Daoy (cell line): Measurements from ENCODE around the gene NSRP1. TPM values are rescaled to one million over a fixed set of nuclear protein-coding genes. Genes with fewer than 3 reads are reported as not detected.
"Not testable (repeated sequence)": the region's sequence is repeated elsewhere in the genome, so short reads cannot be mapped to it uniquely, and the experiment has no call there.

Source experiments
- DNase-seq: peaks from one replicate; pipeline ENCODE4 v3.0.0-alpha.2; 2015; ENCODE audit warnings: low read depth
- total RNA-seq: library from RNA; depleted of rRNA; stranded (reverse); fragments of >200 nt; shearing (Covaris generic); gene quantifications from 2 replicates; pipeline ENCODE4 v1.2.3, GENCODE V29; 2014; rRNA removed

NSRP1 gene, protein sequence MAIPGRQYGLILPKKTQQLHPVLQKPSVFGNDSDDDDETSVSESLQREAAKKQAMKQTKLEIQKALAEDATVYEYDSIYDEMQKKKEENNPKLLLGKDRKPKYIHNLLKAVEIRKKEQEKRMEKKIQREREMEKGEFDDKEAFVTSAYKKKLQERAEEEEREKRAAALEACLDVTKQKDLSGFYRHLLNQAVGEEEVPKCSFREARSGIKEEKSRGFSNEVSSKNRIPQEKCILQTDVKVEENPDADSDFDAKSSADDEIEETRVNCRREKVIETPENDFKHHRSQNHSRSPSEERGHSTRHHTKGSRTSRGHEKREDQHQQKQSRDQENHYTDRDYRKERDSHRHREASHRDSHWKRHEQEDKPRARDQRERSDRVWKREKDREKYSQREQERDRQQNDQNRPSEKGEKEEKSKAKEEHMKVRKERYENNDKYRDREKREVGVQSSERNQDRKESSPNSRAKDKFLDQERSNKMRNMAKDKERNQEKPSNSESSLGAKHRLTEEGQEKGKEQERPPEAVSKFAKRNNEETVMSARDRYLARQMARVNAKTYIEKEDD
- total RNA-seq: 7.1 and 9.7 TPM in 2 replicates

DNA sequence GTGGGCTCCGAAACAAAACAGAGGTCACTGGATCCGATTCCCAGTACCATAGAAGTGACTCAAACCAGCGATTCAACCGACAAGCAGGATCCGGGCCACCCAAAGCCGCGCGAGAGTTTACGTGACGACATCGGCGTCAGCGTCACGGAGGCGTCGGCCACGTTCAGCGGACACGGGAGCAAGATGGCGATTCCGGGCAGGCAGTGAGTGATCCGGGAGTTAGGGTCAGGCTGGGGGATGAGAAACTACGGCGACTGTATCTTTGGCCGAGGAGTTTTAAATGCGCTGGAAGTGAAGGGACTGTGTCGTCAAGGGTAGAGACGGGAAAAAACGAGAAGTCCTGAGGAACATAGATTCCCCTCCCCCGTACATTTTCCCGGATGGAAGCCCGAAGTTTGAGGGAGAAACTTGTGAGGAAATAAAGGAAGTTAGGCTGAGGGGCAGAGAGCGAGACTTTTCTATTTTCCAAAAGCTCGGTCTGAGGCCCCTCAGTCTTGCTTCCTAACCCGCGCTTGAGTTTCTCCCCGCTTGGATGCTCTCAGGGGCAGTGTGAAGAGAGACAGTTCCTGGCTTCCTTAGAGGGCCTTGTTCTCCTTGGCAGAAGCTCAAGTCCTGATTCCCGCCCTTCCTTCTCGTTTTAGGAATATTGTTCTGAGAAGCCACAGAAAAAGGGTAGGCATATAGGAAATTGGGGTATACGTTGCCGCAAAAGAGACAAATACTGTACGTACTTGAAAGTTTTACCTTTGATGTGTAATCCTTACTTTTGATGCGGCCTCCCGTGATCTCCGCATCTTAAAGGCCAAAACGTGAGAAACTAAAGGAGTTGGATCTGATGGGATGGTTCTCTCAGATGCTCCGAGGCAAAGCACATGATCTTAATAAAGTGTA, at the start of gene NSRP1:
Gene NSRP1 (plus strand): TSS at position 156 of the 891 bp plus-strand sequence. CDS start 28 bp downstream, at position 184.
- peak; percentile 99 for DNase-seq

DNA sequence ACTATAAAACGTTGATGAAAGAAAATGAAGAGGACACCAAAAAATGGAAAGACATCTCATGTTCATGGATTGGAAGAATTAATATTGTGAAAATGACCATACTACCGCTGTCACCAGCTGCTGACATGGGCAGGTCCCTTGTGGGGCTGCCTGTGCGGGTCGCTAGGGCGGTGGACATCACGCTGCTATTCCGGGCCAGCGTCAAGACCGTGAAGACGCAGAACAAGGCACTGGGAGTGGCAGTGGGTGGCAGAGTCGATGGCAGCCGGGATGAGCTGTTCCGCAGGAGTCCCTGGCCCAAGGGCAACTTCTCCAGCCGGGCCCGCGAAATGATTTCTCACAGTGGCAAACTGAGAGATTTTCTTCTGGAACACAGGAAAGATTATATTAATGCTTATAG, 48.2 kb upstream of the NSRP1 start:
- no peak for DNase-seq

DNA sequence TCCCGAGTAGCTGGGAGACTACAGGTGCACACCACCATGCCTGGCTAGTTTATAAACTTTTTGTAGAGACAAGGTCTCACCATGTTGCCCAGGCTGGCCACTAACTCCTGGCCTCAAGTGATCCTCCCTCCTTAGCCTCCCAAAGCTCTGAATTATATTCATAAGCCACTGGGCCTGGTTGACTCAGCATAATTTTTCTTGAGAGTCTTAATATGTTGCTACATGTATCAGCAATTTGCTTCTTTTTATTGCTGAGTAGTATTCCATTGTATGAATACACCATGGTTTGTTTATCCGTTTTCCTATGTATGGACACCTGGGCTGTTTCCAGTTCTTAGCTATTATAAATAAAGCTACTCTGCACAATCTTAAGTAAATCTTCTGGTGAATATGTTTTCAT, 42.4 kb upstream of the NSRP1 start:
- DNase-seq: no peak

DNA sequence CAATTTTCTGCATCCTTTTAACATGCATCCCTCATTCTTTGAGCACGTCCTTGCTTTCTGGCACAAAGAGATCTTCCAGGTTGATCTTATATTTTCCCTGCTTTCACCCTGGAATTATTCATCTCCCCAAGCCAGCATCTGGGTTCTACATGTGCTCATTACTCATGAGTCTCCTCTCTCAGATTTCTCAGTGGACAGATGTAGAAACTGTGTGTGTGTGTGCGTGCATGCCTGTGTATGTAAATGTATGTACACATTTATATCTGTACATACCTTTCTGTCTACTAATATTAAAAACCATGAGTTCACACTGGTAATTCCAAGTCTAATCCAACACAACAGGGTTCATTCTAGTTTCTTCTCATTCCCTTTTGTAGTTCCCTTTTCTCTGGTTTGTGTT, 41.9 kb upstream of the NSRP1 start:
- no peak for DNase-seq

DNA sequence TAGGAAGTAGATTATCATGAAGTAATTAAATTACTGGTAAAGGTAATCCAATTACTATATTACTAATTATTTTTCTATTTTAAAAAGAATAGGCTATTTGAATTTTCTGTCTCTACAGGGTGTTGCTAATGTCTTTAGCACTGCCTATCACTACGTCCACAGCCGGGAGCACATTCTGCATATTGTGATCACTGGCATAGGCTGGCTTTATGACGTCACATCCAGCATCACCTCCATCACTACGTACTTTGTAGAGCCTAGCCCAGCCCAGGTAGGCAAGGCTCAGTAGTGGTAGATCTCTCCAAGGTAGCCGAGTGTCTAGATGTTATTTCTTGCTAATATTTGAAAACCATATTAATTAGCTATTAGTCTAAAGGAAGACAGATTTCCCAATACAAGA, 33.8 kb upstream of the NSRP1 start:
- no peak for DNase-seq

DNA sequence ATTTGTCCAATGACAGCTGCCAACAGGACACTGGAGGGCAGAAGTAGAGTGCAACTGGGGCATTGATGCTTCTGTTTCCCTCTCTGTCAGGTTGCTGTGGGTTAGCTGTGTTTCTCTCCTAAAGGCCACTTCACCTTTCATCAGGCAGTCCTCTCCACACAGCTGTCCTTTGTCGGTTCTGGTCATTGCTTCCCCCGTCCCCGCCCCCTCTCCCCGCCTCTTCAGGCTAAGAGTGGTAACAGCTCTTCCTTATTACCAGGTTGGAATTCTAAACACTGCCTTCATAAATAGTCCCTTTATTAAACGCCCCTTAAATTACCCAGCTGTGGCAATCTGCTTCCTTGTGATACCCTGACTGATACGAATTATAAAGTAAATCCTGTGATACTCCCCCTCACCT, 31.8 kb upstream of the NSRP1 start:
- no peak for DNase-seq

DNA sequence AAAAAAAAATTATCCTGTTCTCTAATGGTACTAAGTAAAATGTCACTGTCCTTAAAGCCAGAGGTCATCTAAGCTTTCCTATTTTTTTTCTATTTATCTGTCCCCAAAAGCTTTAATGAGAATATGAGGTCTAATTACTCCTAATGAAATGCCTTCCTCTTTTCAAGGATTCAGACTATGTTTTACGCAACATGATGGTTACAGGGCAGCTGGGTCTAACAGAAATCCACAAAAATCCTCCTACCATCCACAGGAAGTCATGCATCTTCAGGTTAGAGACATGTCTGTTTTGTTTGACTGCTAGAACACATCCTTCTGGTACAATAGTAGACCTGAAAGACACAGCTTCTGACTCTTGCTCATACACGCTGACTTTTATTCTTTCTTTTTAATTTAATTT, 29.7 kb upstream of the NSRP1 start:
- no peak for DNase-seq

DNA sequence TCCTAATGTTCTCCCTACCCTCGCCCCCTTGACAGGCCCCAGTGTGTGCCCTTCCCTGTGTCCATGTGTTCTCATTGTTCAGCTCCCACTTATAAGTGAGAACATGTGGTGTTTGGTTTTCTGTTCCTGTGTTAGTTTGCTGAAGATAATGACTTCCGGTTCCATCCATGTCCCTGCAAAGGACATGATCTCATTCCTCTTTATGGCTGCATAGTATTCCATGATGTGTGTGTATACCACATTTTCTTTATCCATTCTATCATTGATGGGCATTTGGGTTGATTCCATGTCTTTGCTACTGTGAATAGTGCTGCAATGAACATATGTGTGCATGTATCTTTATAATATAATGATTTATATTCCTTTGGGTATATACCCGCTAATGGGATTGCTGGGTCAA, 29.2 kb upstream of the NSRP1 start:
- DNase-seq: not testable (repeated sequence)

DNA sequence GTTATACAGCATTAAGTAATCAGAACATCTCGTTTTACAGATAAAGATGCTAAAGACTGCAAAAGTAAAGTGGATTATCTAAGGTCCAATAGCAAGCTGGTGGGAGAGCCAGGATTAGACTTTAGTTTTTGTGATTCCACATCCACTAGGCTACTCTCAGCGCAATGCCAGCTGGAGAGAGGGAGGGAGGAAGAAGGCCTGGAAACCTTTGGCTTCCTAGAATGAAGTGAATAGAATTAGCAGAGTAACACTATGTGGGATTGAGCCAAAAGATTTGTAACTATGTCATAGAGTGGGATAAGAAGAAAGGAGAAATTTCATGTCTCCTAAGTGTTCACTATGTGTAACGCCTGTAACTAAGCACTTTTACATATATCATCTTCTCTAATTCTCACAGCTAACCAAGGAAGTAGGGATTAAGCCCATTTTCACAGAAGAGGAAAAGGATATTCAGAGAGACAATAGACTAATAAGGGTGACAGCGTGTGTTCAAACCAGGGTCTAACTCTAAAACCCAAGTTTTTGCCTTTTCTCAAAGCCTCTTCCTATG, 25.4 kb upstream of the NSRP1 start:
- DNase-seq: no peak

DNA sequence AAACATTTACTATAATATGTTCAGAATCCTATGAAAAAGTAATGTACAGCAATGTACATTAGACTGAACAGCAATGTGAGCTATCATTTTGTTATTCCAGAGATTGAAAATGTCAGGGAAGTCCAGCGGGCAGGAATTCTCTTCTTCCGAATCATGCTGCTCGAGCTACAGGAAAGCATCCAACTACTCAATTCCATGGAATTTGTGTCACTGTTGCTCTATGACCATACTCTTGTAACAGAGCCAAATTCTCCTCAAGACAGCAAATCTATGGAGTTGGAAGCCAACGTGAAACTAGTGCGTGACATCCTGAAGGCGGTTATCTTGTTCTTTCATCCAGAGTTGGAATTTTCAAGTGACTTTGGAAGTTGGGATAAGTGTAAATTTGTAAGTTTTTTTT, 24.8 kb upstream of the NSRP1 start:
- peak; percentile 67 for DNase-seq

DNA sequence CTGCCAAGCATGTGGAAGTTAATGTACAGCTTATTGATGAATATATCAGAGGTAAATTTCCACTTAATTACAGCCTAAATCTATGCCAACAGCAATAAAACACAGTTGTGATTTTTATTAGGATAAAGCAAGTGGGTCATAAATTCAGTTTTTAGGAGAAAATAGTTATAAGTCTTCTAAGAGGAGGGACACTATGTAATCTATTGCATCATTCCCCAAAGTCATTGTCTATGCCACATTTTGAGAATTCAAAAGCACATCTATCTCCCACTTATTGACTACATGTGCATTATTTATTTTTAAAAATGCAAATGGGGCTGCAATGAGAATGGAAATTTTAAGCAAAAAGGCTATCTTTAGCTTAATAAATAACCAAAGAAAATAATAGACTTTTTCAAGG, 23.7 kb upstream of the NSRP1 start:
- DNase-seq: no peak

DNA sequence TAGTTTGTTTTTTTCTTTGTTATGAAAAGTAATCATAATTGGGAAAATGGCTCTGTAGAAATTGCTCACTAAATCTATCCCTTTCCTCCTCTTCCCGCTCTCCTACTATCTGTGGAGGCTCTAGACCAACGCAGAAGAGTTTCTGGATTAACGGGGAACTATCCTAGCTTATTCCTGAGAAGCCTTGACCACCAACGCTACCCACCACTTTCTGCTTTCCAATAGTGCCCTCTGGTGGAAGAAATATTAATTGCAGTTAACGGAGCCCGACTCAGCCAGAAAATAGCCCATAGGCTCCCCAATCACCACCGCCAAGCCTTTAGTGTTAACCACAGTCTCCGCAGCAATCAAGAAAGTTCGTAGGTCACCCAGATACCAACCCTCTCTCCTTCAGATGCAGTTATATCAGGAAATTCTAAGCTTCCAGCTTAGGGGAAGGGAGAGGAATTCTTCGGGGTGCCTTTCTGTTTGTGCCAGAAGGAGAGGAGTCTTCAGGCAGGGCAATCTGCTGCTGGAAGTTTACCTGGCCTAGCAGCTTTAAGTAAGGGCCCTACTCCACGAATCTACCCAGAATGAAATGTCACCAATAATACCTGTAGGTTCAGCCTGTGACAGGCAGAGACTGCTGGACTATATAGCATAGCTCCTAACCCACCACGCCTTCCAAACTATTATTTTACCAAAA, 23.0 kb upstream of the NSRP1 start:
- peak; percentile 53 for DNase-seq

DNA sequence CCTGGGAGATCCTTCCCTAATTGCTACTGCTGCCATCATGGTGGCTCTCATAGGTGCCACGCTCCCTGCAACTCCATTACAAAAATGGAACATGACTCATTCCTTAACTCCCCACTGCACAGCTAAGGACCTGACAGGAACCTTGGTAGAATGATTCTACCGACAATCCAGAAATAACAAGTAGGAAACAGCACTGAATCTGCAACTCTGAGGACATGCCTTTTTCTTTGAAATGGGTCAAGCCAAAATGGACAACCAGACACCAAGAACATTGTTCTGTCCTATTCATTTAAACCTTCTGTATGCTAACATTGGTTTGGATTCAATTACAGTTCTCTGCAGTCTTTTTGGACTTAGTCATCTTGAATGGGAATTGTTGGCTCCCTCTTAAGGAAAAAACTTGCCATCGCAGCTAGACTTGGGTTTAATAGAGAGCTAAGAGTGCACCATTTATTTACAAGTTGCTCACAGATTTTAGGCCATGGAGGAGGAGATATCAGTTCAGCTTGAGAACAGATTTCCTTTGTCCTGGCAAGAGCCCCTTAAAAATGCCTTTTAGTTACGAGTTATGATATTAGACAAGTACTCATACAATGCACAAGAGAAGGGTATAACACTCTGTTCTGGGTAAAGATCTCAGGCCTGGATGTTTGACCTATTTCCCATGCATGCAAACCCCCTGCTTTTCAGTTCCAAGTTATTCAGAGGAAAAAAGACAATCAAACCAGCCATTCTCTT, 20.9 kb upstream of the NSRP1 start:
- peak; percentile 64 for DNase-seq

DNA sequence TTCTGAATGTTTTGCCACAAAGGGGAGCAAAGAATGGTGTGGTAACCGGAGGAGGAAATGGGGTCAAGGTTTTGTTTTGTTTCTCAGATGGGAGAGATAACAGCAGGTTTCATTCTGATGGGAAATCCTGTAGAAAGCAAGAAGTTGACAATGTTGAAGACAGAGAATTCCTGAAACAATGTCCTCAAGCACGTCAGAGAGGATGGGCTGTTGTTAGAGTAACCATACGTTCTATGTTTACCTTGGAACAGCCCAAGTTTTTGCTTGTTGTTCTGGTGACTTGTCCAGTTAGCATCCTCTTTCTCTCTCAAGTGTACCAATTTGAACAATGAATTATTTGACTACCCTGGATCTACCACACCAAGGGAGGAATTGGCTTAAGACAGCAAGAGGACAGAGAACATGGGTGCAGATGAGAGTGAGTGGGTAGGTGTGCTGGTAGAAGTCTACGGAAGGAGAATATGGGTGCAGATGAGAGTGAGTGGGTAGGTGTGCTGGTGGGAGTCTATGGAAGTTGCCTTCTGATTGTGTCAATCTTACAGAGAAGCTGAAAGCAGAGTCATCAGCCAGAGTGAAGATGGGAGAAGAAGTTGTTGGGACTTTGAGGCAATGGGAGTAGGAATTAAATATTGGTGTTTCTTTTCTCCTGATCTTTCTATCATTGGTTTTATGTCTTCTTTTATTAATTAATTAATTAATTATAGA, 14.8 kb upstream of the NSRP1 start:
- DNase-seq: no peak

DNA sequence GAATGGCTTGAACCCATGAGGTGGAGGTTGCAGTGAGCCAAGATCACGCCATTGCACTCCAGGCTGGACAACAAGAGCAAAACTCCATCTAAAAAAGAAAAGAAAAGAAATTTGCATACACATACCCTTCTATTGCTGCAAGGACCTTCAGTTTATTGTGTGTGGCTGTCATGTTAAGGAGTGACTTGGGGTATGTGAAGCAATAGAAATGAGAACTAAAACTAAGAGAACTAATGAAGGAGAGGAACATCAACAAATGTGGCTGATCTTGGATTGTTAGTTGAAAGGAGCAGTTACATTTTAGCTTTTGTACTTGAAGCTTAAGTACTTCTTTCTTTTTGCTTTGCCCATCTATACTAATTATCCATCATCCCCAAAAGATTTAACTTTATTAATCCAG, 12.7 kb upstream of the NSRP1 start:
- no peak for DNase-seq

DNA sequence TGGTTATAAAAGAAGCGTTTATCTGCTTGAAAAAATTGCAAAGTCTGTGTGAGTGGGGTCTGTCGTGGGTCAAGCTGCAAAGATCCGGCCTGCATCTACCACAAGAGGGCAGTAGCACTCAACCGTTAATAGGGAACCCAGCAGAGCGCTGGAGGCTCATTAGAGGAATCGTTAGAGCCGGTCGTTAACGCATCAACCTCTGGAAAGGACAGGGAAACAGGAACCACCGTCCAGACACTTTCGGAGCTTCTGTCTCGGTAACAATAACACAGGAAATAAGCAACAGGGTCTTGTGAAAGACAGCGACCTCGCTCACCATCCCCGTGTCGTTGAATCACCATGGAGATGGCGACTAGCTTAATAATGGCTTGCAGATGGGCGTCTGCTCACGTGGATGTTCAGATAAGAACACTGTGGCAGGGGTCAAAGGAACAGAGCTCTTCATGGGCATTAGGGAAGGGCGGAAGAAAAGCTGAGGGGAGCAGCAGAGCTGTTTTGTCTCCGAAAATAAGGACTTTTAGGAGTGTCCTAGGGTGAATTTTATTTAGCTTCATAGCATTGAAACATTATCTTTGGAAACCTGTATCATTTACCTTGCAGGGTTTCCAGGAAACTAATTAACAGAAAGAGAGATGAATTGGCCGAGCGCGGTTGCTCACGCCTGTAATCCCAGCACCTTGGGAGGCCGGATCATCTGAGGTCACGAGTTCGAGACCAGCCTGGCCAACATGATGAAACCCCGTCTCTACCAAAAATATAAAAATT, 11.9 kb upstream of the NSRP1 start:
- peak; percentile 82 for DNase-seq

DNA sequence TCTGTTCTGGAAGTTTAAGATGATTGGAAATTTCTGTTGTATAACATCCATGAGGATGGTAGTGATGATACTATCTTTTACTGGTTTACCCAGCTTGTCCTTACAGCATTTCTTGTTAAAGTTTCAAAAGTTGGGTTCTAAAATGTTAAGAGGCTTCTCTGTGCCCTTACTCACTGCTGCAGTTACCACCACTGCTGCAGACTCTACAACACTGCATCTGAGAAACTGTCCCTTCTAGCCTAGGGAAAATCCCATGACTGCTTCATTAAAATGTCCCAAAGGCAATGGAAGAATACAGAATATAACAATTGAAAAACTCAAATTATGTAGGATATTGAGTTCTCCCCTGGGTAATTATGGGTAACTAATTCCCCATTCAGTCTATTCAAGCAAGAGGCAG, 3.8 kb upstream of the NSRP1 start:
- DNase-seq: no peak

DNA sequence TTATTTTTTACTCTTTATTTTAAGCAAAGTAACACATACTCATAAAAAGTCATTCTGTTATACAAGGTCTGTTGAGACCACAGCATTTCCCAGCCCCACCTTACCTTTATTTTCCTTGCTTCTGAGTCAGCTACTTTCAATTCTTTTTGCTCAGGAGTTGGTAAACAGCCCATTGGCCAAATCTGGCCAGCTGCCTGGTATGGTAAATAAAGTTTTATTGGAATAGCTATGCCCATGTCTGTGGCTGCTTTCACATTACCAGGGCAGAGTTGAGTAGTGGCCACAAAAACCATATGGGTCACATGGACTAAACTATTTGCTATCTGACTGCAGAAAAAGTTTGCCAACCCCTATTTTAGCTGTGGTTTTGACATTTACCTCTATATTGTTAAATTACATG, 3.4 kb upstream of the NSRP1 start:
- DNase-seq: peak; percentile 80

DNA sequence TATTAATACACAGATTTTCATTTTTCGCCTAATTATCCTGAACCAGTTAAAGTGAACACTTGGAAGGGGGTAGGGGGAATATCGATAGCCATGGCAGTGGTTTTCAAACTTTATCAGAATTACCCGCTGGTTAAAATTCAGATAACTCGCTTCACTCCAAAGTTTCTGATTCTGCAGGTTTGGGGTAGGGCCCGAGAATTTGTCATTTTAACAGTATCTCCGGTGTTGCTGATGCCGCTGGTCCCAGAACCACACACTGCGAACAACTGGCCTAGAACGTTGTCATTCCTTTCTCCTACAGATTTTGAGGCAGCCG, 313 bp upstream of the NSRP1 start:
- no peak for DNase-seq

DNA sequence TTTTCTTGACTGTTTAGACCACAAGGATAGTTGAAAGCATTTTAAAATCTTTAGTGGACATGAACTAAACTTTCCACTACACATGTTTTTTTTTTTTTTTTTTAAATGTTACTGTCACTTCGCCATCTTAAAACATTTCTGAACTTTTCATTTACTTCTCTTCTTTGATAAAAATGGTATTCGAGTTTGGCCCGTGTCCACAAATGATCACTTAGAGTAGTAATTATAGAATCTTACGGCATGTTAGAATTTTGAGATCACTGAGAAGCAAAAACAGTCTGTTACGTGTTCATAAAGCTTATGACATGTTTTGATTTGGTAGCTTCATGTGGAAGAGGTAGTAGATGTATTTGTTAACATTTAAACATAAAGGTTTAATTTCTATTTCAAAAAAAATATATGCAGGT, 1.1 kb downstream of the NSRP1 start:
- no peak for DNase-seq
